ENCODE results near the gene GALNS. TPM values are rescaled to one million over a fixed set of nuclear protein-coding genes. Genes with fewer than 3 reads are reported as not detected.
A peak's percentile ranks its signal among the peaks of the same experiment; 100 is the strongest.

GALNS gene
- total and polyA plus RNA-seq, 2 of the 13 experiments (the other 11 are each of a cell fraction or from before 2014, with no cell fraction given), result 9.2 to 9.8 TPM

- 0 out of 2 replicates have a peak, but pooled peaks have one; percentile 12 for TF ChIP-seq ZNF709 (CRISPR knock-in tag; IDR thresholded peaks at IDR 0.05)
- TF ChIP-seq HNRNPLL (IDR thresholded peaks at IDR 0.05; ENCODE audit: low read depth, low read length, poor library complexity, severe bottlenecking), result peak; percentile 14
- no peak for TF ChIP-seq ZBTB10 (CRISPR knock-in tag; IDR thresholded peaks at IDR 0.05; ENCODE audit: borderline replicate concordance)
- no peak for TF ChIP-seq ZBTB44 (CRISPR knock-in tag; IDR thresholded peaks at IDR 0.05)
- peak; percentile 22; the same call in 1 of the 2 replicates for TF ChIP-seq ZNF782 (CRISPR knock-in tag; IDR thresholded peaks at IDR 0.05; ENCODE audit: borderline replicate concordance)
- no peak for TF ChIP-seq HIVEP1 (CRISPR knock-in tag; IDR thresholded peaks at IDR 0.05)
- TF ChIP-seq ZNF101 (CRISPR knock-in tag; IDR thresholded peaks at IDR 0.05; ENCODE audit: borderline replicate concordance, low read depth), result no peak
- no peak for TF ChIP-seq ZSCAN5A (CRISPR knock-in tag; IDR thresholded peaks at IDR 0.05; ENCODE audit: borderline replicate concordance)
- TF ChIP-seq ZNF670 (CRISPR knock-in tag; IDR thresholded peaks at IDR 0.05; ENCODE audit: borderline replicate concordance), result no peak
- no peak for TF ChIP-seq YEATS2 (CRISPR knock-in tag; IDR thresholded peaks at IDR 0.05; ENCODE audit: borderline replicate concordance)
- TF ChIP-seq ZNF34 (CRISPR knock-in tag; IDR thresholded peaks at IDR 0.05; ENCODE audit: borderline replicate concordance), result 0 out of 2 replicates have a peak, but pooled peaks have one; percentile 48
- TF ChIP-seq ZNF17 (CRISPR knock-in tag; IDR thresholded peaks at IDR 0.05), result no peak
- no peak for TF ChIP-seq NFIC (IDR thresholded peaks at IDR 0.05; ENCODE audit: low read length)
- no peak for TF ChIP-seq FOXK1 (CRISPR knock-in tag; IDR thresholded peaks at IDR 0.05; ENCODE audit: borderline replicate concordance, low read depth)
- TF ChIP-seq ZNF543 (CRISPR knock-in tag; IDR thresholded peaks at IDR 0.05), result 0 out of 2 replicates have a peak, but pooled peaks have one; percentile 49
- 0 out of 2 replicates have a peak, but pooled peaks have one; percentile 26 for TF ChIP-seq ZMYM4 (CRISPR knock-in tag; IDR thresholded peaks at IDR 0.05)
- TF ChIP-seq MAFF (IDR thresholded peaks at IDR 0.05; ENCODE audit: low read depth, low read length), result no peak
- TF ChIP-seq ZNF292 (CRISPR knock-in tag; IDR thresholded peaks at IDR 0.05; ENCODE audit: borderline replicate concordance, low read depth), result peak; percentile 57; the same call in 1 of the 2 replicates
These were observed 66.2 kb downstream of the GALNS start (continued) for GRCh38 chr16:88790312-88791211.
